TTC549 (cell line): ENCODE results near the gene PPP1R14D.

Experiments
- FAIRE-seq: peaks from 2 replicates; lab custom pipeline; 2012; peaks lifted over from hg19 to GRCh38; lab: Jason Lieb, UNC

Gene PPP1R14D

DNA sequence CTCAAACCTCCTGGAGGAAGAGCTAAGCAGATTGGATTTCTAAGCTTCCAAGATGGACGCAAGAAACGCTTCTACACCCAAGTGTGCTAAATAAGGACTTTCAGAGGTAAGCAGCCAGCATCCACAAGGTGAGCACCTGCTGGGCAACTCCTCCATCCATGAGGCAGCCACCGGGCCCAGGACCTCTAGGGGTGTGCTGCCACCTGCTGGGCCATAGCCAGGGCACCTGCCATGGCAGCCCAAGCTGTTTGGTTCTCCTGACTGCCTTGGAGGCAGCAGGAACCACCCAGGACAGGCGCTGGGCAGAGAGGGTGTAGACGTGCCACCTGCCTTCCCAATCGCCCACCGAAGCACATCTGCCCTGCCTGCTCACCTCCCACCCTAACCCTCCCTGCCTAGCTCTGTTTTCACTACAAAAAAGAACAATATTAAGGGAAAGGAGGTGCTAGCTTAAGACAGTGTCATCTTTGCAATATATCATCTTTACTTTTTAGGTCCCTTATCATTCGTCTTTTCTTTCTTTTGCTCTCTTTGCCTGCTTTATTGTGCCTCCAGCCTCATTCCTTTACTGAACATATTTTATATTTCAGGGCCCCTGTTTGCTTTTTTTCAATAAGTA is 45.8 kb downstream of the PPP1R14D start:
- no peak for FAIRE-seq

DNA sequence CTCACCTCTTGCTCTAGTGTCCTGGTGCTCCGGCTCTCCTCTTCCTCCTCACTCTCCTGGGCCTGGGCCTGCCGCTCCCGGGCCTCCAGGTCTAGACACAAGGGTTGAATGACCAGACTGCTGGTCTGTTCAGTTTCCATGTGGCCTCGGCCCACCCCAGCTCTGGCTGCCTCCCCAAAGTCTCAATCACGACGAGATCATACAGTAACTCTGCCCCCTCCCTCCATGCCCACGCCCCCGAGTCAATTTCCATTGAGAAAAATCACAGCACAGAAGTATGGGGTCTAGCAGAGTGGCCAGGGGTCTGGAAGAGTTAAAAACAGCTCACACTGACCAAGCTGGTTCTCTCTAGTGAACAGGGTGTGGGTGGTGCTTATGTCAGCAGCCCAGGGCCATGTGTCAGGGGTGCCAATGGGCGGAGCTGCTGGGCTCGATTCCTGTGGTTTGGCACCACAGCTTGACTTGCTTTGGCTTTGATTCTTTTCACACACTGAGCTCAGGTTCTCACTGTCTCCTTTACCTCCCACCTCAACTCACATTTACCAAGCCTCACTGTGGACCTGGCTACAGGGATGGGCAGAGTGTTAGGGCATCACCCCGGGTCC is 51.9 kb downstream of the PPP1R14D start:
- no peak for FAIRE-seq

DNA sequence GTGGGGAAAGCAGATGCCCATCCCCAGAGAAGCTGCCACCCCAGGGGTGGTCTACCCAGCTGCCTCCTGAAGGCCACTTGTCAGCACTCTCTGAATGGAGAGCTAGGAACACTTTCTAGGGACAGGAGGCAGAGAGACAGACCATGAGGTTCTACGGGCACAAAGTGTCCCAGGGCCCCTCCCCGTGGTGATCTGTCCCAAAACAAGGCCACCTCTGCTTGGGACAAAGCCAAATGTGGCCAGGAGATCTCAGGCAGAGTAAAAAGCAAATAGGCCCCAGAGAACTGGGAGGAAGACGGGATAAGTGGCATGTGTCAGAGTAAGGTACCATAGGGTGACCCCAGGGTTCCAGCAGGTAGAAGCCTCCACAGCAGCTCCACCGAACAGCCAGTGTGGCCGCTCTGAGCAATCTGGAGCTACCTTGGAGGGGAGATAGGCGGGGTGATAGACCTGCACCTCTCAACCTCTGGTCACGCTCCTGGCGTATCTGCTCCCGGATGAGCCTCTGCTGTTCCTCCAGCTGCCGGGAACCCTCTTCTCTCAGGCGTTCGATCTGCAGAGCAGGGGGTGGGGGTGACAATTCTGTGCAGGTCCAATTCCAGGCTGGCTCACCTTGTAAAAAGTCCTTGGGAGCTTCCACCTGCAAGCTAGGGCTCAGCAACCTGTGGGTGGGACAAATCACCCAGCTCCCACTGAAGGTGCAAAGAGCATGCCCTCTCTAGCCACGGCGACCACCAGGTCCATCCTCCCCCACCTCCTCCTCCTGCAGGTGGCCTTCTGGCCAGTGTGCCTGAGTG is 52.6 kb downstream of the PPP1R14D start:
- FAIRE-seq, result no peak

DNA sequence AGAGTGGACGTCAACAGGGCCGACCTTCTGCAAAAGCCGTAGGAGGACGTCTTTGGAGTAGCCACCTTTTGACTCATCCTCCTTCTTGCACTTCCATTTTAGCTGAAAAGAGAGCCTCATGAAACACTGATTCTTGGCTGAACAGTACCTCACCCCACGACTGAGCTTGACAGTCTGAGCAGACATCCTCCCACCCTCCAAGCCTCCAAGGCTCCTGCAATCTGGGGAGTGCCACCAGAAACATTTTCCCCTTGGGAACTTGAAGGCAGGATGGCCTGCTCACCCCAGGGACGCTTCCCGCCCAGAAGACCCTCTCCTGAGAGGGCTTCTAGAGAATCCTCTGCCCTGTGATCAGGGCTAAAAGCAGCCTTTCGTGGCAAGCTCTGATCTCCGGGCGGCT is 53.5 kb downstream of the PPP1R14D start:
- no peak for FAIRE-seq

DNA sequence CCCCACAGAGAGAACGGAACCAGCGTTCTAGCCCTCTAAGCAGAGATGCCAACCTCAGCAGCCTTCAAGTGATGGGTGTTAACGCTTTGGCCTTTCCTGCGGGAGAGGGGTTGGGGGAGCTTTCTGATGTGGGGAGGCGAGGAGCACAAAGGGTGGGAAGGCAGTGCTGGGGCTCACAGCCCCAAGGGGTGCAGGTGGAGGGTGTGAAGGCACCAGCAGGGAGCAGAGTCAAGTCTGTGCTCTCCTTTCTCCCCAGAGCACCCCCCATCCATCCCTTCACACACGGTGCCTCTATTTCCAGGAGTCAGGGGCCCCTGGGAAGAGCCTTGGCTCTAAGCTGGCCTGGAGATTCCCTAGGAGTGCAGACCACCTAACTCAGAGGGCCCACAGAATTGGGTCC is 54.6 kb downstream of the PPP1R14D start:
- FAIRE-seq, result no peak

DNA sequence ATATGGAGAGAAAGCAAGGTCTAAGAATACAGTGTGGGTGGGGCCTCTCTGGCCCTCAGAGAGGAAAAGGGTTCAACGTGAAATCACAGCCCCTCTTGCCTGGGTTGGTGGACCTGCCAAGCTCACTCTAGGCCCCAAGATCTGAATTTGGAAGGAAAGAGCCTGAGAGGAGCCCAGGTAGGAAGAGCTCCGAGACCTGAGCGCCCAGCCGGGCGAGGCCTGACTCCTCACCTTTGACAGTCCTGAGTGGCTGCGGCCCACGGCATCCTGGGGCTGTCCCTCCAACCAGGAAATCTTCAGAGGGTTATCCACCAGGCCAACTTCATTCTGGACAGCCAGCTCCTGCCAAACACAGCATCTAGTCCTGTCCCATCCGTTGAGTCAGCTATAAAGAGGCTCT is 55.0 kb downstream of the PPP1R14D start:
- FAIRE-seq, result no peak

DNA sequence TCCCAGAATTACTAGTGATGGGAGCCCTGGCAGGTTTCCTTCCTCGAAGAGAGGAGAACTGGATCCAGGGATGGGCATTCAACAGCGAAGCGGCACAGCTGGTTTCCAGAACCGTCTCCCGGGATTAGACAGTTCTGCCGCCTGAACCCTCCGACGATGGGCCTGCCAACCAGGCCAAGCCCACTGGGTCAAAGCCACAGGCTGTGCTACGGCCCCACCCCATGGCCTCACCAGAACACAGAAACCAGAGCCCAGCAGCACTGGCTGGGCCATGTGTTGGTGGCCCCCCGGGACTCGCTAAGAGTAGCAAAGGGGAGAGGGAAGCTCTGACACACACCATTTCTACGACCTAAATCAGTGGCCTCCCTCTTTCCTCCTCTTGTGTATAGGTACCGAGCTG is 56.5 kb downstream of the PPP1R14D start:
- no peak for FAIRE-seq

DNA sequence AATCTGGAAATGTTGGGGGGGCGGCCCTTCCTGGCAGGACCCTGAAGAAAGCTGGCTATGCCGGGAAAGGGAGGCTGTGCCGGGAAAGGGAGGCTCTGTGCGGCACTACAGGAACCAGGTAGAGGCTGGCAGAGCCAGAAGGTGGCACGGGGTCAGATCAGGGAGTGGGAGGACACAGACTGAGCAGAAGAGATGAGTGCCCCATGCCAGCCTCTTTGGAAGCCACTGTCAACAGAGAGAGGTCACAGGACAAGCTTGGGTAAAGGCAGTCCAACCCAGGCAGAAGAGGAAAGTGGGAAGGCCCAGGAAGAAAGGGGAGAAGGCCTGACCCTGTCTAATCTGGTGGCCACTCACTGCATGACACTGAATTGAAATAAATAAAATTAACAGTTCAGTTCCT is 57.3 kb downstream of the PPP1R14D start:
- FAIRE-seq, result no peak

DNA sequence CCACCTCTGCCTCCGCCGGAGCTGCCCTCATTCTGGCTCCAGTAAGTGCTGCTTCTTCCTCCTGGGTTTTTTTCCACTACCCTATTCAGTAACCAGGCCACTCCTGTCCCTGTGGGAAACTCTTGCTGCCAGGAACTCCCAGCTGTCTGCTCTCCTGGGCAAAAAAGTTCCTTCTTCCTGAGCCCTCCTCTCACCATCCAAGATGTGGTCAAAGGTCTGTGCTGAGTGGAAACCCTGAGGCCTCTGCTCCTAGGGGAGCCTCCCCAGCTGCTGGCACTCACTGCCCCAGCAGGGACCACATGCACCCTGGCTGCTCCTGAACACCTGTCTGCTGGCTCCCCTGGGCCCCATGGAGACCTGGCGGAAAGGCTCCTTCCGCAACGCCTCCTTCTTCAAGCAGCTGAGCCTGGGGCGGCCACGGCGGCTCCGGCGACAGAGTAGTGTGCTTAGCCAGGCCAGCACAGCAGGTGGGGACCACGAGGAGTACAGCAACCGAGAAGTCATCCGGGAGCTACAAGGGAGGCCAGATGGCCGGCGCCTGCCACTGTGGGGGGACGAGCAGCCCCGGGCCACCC is 58.3 kb downstream of the PPP1R14D start:
- FAIRE-seq, result no peak

DNA sequence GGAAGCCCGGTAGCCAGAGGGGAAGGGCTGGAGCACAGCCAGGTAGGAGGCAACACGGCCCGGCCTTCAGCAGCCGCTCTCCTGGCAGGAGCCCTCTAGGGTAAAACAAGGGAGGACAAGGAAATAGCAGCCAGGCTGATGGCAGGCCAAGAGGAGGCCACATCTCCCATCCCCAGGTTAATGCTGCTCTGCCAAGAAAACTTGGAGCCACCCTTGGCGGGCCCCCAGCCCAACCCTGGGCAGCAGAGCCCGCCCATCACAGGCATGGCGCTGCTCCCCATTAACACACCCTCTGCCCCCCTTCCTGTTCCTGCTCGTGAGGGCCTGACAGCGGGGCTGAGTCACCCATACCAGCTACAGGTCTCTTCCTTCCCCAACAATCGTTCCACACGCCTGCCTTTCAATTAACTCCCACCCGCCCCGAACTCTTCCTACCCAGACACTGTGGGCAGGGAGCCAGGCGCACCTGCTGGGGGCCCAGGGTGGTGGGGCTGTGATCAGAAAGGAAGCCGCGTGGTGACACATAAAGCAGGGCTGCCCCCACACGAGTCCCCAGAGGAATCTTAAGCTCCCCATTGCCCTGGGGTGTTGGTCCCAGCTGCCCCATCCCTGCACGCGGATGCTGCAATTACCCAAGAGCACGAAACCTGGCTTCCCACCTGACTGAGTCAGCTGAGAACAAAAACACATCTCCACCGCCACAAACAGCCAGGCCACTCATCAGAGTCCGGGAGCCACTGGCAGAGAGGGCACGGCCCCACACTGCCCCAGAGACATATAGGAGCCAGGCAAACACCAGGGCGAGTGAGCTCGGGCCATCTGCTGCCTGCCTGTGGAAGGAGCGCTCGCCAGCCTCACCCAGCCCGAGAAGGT is 59.0 kb downstream of the PPP1R14D start, which contains the start of gene C15orf62:
C15orf62 (plus strand) TSS at position 707 of the 873 bp plus-strand sequence. CDS start 516 bp downstream, outside the sequence.
- FAIRE-seq, result no peak

DNA sequence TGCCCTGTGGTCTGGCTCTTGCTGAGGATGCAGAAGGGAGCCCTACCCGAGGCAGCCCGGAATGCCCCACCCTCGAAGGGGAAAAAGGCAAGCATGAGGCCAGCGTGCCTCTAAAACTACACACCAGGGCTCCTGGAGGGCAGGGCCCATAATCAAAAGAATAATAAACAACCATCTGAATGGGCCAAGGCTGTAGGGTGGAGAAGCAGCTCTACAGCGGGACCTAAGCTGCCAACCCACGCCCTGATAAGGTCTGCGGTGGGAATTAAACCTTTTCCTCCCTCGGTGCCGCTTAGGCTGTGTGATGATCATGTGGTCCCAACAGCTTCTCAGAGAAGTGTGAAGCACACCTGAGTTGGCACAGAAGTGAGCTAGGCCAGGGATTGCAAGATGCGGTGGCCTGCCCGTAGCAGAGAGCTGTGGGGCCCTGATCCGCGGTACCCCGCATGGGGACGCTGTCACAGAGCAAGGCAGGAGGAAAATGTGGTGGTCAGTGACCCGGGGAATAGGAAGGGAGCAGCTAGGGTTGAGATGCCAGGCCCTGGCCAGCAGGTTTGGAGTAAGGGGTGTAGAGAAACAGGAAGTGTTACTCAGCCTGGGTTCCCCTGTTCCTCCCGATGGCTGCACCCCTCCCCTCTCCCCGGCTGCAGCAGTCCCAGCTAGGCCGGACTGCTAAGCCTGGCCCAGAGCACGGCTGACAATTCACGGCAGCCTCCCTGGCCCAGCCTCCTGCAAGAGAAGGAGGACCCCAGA is 59.8 kb downstream of the PPP1R14D start:
- no peak for FAIRE-seq

DNA sequence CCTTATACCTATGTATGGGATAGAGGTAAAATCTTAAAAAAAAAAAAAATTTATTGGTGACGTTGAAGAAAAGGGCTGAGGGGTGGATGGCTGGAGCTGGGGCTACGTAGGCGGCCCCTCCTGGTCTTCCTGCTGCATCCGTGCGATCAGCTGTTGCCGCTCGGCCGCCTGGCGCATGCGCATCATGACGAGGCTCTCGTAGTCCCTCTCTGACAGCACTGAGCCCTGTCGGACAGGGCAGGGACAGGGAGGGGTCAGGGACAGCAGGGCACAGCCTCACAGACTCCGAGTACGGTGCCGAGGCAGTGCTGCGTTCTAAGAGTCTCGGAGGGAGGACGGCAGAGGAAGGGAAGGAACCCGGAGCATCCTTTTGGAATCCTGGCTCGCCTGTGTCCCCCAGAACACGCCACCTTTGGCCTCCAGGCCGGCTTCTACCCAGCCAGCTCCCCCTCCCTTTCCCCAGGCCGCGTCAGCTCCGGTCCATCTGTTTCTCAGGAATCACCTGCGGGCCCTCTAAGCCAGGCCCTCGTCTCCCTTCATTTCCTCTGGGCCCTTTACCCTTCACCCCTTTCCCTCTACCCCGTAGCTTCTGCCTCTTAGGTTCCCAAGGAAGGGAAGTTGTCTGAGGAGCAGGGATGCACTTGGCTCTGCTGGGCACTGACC is 60.5 kb downstream of the PPP1R14D start:
- FAIRE-seq, result no peak

DNA sequence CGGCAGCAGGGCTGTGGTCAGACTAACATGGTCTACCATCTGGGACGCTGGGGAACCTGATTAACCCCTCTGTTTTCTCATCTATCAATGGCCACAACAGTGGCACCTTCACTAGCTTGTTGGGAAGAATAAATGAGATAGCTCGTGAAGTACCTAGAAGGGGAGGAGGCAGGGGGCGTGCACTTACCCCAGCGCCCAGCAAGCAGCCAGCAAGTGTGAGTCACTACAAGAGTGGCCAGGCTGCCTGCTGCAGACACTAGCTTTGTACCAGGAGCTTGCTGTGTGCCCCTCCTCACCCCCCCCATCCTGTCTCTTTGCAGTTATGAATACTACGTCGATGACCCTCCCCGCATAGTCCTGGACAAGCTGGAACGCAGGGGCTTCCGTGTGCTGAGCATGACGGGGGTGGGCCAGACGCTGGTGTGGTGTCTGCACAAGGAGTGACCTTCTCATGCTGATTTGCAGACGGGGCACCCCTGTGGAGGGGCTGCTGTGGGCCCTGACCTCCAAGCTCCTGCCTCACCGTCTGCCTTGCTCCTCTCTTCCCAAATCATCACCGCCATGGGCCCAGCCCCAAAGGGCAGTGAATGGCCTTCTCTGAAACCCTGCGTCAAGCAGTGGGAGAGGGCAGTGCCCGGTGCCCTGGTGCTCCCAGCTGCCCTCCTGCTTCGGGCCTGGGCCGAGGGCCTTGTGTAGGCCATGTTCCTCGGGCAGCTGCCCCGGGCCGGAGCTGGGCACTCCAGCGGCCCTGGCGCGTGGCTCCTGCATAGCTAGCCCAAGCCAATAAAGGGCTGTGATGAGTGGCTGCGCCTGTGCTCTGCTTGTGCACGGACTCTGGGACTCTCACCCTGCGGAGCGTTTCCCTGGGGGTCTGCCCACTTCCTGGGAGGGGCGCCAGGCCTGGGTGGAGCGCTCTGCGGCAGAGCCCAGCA is 61.3 kb downstream of the PPP1R14D start:
- no peak for FAIRE-seq

DNA sequence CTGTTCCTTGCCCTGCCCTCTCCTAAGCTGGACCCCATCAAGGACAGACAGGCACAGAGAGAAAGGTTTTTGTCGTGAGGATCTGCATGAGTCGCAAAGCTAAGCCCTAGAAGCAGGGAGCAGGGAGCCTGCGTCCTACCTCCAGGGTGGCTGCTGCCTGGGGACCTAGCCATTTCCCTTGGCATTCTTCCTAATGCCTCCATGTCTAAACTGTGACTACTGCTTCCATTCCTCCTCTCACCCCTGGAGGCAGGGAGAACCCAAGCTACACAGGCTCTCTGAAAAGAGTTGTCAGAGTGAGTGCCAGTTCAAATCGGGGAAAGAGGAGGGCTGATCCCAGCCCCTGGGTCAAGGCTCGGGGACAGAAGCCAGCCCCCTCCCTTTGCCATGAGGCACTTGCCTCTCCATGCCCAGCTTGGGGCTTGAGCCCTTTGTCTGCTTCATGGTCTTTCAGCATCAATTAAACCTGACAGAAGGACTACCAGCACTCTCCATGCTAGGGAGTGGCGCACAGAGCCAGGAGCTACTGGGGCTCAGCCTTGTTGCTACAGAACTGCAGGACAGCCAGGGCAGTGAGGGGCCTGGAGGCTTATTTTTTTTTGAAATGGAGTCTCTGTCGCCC is 62.2 kb downstream of the PPP1R14D start:
- FAIRE-seq, result no peak
